ENCODE measurements around the gene DIDO1. TPM values are rescaled to one million over a fixed set of nuclear protein-coding genes. Genes with fewer than 3 reads are reported as not detected.

DIDO1 gene
- total and polyA plus RNA-seq, 2 of the 13 experiments (the other 11 are each of a cell fraction or from before 2014, with no cell fraction given), result 75.0 to 75.1 TPM

- TF ChIP-seq HMGXB3 (CRISPR knock-in tag; IDR thresholded peaks at IDR 0.05; ENCODE audit: borderline replicate concordance) (peak; percentile 89; the same call in 1 of the 2 replicates), ZNF331 (CRISPR knock-in tag; IDR thresholded peaks at IDR 0.05) (peak; percentile 99), ATM (IDR thresholded peaks at IDR 0.05; ENCODE audit: borderline replicate concordance) (no peak), ONECUT2 (CRISPR knock-in tag; IDR thresholded peaks at IDR 0.05) (peak; percentile 88), ARNTL (CRISPR knock-in tag; IDR thresholded peaks at IDR 0.05) (peak; percentile 96), HNRNPLL (IDR thresholded peaks at IDR 0.05; ENCODE audit: low read depth, low read length, poor library complexity, severe bottlenecking) (no peak), ZFP62 (CRISPR knock-in tag; IDR thresholded peaks at IDR 0.05) (no peak), GTF3A (CRISPR knock-in tag; conservative IDR thresholded peaks at IDR 0.05) (no peak), ZNF263 (CRISPR knock-in tag; IDR thresholded peaks at IDR 0.05) (peak; percentile 43; the same call in 1 of the 2 replicates), HOMEZ (CRISPR knock-in tag; IDR thresholded peaks at IDR 0.05; ENCODE audit: low read depth) (peak; percentile 93), TIGD3 (CRISPR knock-in tag; IDR thresholded peaks at IDR 0.05; ENCODE audit: borderline replicate concordance) (no peak; the same call in 1 of the 2 replicates), YEATS4 (CRISPR knock-in tag; IDR thresholded peaks at IDR 0.05; ENCODE audit: borderline replicate concordance) (peak; percentile 99), MIER3 (CRISPR knock-in tag; IDR thresholded peaks at IDR 0.05; ENCODE audit: borderline replicate concordance) (peak; percentile 99), MATR3 (CRISPR knock-in tag; IDR thresholded peaks at IDR 0.05) (no peak), ZNF512 (CRISPR knock-in tag; IDR thresholded peaks at IDR 0.05) (no peak), GLI4 (CRISPR knock-in tag; IDR thresholded peaks at IDR 0.05; ENCODE audit: borderline replicate concordance) (peak; percentile 84), ZFP36L2 (CRISPR knock-in tag; IDR thresholded peaks at IDR 0.05) (no peak; the same call in 1 of the 2 replicates), HIC2 (CRISPR knock-in tag; IDR thresholded peaks at IDR 0.05; ENCODE audit: low read depth) (peak; percentile 98)
Measured at GRCh38 chr20:62955519-62956386, 29.4 kb upstream of the DIDO1 start (continued).

Measured in HepG2 (cell line).